ENCODE data around the gene LRP1B.

DNA sequence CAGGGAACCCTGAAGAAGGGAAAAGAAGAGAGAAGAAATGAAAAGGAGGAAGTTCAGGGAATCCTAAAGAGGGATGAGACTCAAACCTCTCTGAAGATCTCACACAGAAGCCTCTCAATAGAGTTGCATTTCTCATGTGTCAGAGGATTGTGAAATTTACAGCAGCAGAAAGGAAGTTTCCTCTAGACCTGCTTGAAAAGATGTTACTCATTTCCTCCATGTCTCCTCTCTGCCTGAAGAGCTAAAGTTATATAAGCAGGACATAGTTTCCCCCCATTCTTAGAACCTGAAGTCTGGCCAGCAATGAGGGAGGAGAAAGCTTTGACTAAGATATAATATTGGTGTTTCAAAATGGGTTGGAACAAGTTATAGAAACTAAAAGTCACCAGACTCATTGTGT lies 1155.6 kb downstream of the LRP1B start:
- TF ChIP-seq, protein P1, sequence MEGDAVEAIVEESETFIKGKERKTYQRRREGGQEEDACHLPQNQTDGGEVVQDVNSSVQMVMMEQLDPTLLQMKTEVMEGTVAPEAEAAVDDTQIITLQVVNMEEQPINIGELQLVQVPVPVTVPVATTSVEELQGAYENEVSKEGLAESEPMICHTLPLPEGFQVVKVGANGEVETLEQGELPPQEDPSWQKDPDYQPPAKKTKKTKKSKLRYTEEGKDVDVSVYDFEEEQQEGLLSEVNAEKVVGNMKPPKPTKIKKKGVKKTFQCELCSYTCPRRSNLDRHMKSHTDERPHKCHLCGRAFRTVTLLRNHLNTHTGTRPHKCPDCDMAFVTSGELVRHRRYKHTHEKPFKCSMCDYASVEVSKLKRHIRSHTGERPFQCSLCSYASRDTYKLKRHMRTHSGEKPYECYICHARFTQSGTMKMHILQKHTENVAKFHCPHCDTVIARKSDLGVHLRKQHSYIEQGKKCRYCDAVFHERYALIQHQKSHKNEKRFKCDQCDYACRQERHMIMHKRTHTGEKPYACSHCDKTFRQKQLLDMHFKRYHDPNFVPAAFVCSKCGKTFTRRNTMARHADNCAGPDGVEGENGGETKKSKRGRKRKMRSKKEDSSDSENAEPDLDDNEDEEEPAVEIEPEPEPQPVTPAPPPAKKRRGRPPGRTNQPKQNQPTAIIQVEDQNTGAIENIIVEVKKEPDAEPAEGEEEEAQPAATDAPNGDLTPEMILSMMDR (conservative IDR thresholded peaks at IDR 0.05 in 1 of 2, IDR thresholded peaks at IDR 0.05 in 1 of 2; ENCODE audit: low read depth in 1 of 2, low read length in 2 of 2): no peak
- TF ChIP-seq EZH2 (IDR thresholded peaks at IDR 0.05; ENCODE audit: low read length, missing control alignments): no peak

All from fibroblast of lung (primary cell).